ENCODE results near the gene NFATC1. TPM values are rescaled to one million over a fixed set of nuclear protein-coding genes. Genes with fewer than 3 reads are reported as not detected.

NFATC1 gene
- total and polyA plus RNA-seq, 4 donors: 4.6 to 8.0 (median 6.8) TPM

- H3K36me3 ChIP-seq (ENCODE audit: control insufficient read depth, insufficient read depth, low read length): peaks cover 41% of the 10 kb centered on the region
- H3K27me3 ChIP-seq (ENCODE audit: control insufficient read depth, insufficient read depth, low read length): no peaks in the 10 kb centered on the region
- H3K27ac ChIP-seq (ENCODE audit: low read depth, low read length): no peak overlapping the region
- no peaks in the 10 kb centered on the region for H3K9me3 ChIP-seq (ENCODE audit: control insufficient read depth, insufficient read depth, low read length)
- no peak for DNase-seq (ENCODE audit: low read depth in 4 of 6, low spot score in 6 of 6)
- H3K4me3 ChIP-seq (ENCODE audit: low read depth, low read length): no peak overlapping the region
- 87% methylated on average over 48 of the region's 48 CpGs for WGBS (ENCODE audit: insufficient coverage)
- H3K4me1 ChIP-seq (ENCODE audit: control insufficient read depth, insufficient read depth, low read length): peaks cover 36% of the 10 kb centered on the region
Observed at GRCh38 chr18:79420033-79420745, 24.5 kb downstream of the NFATC1 start.

GRCh38 chr18:79421275-79421857 lies 25.6 kb downstream of the NFATC1 start:
- 90% methylated on average over 26 of the region's 26 CpGs for WGBS (ENCODE audit: insufficient coverage)
- Histone ChIP-seq H3K36me3 (ENCODE audit: control insufficient read depth, insufficient read depth, low read length) (peaks cover 45% of the 10 kb centered on the region), H3K27me3 (ENCODE audit: control insufficient read depth, insufficient read depth, low read length) (no peaks in the 10 kb centered on the region), H3K4me1 (ENCODE audit: control insufficient read depth, insufficient read depth, low read length) (peaks cover 40% of the 10 kb centered on the region), H3K4me3 (ENCODE audit: low read depth, low read length) (no peak overlapping the region), H3K9me3 (ENCODE audit: control insufficient read depth, insufficient read depth, low read length) (no peaks in the 10 kb centered on the region), H3K27ac (ENCODE audit: low read depth, low read length) (no peak overlapping the region)
- DNase-seq (ENCODE audit: low read depth in 4 of 6, low spot score in 6 of 6): no peak

GRCh38 chr18:79422022-79422782 lies 26.5 kb downstream of the NFATC1 start:
- Histone ChIP-seq H3K9me3 (ENCODE audit: control insufficient read depth, insufficient read depth, low read length) (no peaks in the 10 kb centered on the region), H3K36me3 (ENCODE audit: control insufficient read depth, insufficient read depth, low read length) (peaks cover 43% of the 10 kb centered on the region), H3K27me3 (ENCODE audit: control insufficient read depth, insufficient read depth, low read length) (no peaks in the 10 kb centered on the region), H3K4me3 (ENCODE audit: low read depth, low read length) (no peak overlapping the region), H3K27ac (ENCODE audit: low read depth, low read length) (no peak overlapping the region), H3K4me1 (ENCODE audit: control insufficient read depth, insufficient read depth, low read length) (peaks cover 42% of the 10 kb centered on the region)
- 76% methylated on average over 23 of the region's 24 CpGs for WGBS (ENCODE audit: insufficient coverage)
- DNase-seq (ENCODE audit: low read depth in 4 of 6, low spot score in 6 of 6): no peak

GRCh38 chr18:79422783-79423165 lies 27.0 kb downstream of the NFATC1 start:
- Histone ChIP-seq H3K27ac (ENCODE audit: low read depth, low read length) (no peak overlapping the region), H3K27me3 (ENCODE audit: control insufficient read depth, insufficient read depth, low read length) (no peaks in the 10 kb centered on the region), H3K36me3 (ENCODE audit: control insufficient read depth, insufficient read depth, low read length) (peaks cover 43% of the 10 kb centered on the region), H3K4me3 (ENCODE audit: low read depth, low read length) (no peak overlapping the region), H3K9me3 (ENCODE audit: control insufficient read depth, insufficient read depth, low read length) (no peaks in the 10 kb centered on the region), H3K4me1 (ENCODE audit: control insufficient read depth, insufficient read depth, low read length) (peaks cover 43% of the 10 kb centered on the region)
- WGBS (ENCODE audit: insufficient coverage): 84% methylated on average over 12 of the region's 12 CpGs
- DNase-seq (ENCODE audit: low read depth in 4 of 6, low spot score in 6 of 6): no peak

- Histone ChIP-seq H3K4me1 (ENCODE audit: control insufficient read depth, insufficient read depth, low read length) (peaks cover 49% of the 10 kb centered on the region), H3K4me3 (ENCODE audit: low read depth, low read length) (no peak overlapping the region), H3K27me3 (ENCODE audit: control insufficient read depth, insufficient read depth, low read length) (no peaks in the 10 kb centered on the region), H3K27ac (ENCODE audit: low read depth, low read length) (no peak overlapping the region), H3K36me3 (ENCODE audit: control insufficient read depth, insufficient read depth, low read length) (peaks cover 38% of the 10 kb centered on the region), H3K9me3 (ENCODE audit: control insufficient read depth, insufficient read depth, low read length) (no peaks in the 10 kb centered on the region)
- no peak for DNase-seq (ENCODE audit: low read depth in 4 of 6, low spot score in 6 of 6)
- WGBS (ENCODE audit: insufficient coverage): 81% methylated on average over 25 of the region's 26 CpGs
Observed at GRCh38 chr18:79423211-79424007, 27.7 kb downstream of the NFATC1 start.

- H3K36me3 ChIP-seq (ENCODE audit: control insufficient read depth, insufficient read depth, low read length): peaks cover 38% of the 10 kb centered on the region
- peaks cover 49% of the 10 kb centered on the region for H3K4me1 ChIP-seq (ENCODE audit: control insufficient read depth, insufficient read depth, low read length)
- 74% methylated on average over 28 of the region's 30 CpGs for WGBS (ENCODE audit: insufficient coverage)
- no peak for DNase-seq (ENCODE audit: low read depth in 4 of 6, low spot score in 6 of 6)
- no peak overlapping the region for H3K4me3 ChIP-seq (ENCODE audit: low read depth, low read length)
- H3K27me3 ChIP-seq (ENCODE audit: control insufficient read depth, insufficient read depth, low read length): no peaks in the 10 kb centered on the region
- H3K27ac ChIP-seq (ENCODE audit: low read depth, low read length): no peak overlapping the region
- H3K9me3 ChIP-seq (ENCODE audit: control insufficient read depth, insufficient read depth, low read length): no peaks in the 10 kb centered on the region
Observed at GRCh38 chr18:79424008-79424565, 28.4 kb downstream of the NFATC1 start.

- Histone ChIP-seq H3K36me3 (ENCODE audit: control insufficient read depth, insufficient read depth, low read length) (peaks cover 38% of the 10 kb centered on the region), H3K27ac (ENCODE audit: low read depth, low read length) (no peak overlapping the region), H3K9me3 (ENCODE audit: control insufficient read depth, insufficient read depth, low read length) (no peaks in the 10 kb centered on the region), H3K4me3 (ENCODE audit: low read depth, low read length) (no peak overlapping the region), H3K27me3 (ENCODE audit: control insufficient read depth, insufficient read depth, low read length) (no peaks in the 10 kb centered on the region), H3K4me1 (ENCODE audit: control insufficient read depth, insufficient read depth, low read length) (peaks cover 49% of the 10 kb centered on the region)
- WGBS (ENCODE audit: insufficient coverage): 78% methylated on average over 18 of the region's 19 CpGs
- no peak for DNase-seq (ENCODE audit: low read depth in 4 of 6, low spot score in 6 of 6)
Observed at GRCh38 chr18:79424880-79425568, 29.3 kb downstream of the NFATC1 start.

GRCh38 chr18:79425569-79425886 lies 29.8 kb downstream of the NFATC1 start:
- H3K4me1 ChIP-seq (ENCODE audit: control insufficient read depth, insufficient read depth, low read length): peaks cover 49% of the 10 kb centered on the region
- WGBS (ENCODE audit: insufficient coverage): 79% methylated on average over 9 of the region's 12 CpGs

More at GRCh38 chr18:79425569-79425886, 29.8 kb downstream of the NFATC1 start:
- H3K4me3 ChIP-seq (ENCODE audit: low read depth, low read length): no peak overlapping the region
- no peak for DNase-seq (ENCODE audit: low read depth in 4 of 6, low spot score in 6 of 6)
- H3K27ac ChIP-seq (ENCODE audit: low read depth, low read length): no peak overlapping the region
- H3K36me3 ChIP-seq (ENCODE audit: control insufficient read depth, insufficient read depth, low read length): peaks cover 36% of the 10 kb centered on the region
- no peaks in the 10 kb centered on the region for H3K27me3 ChIP-seq (ENCODE audit: control insufficient read depth, insufficient read depth, low read length)
- no peaks in the 10 kb centered on the region for H3K9me3 ChIP-seq (ENCODE audit: control insufficient read depth, insufficient read depth, low read length)

Data from spinal cord (tissue), 10 donors.